ENCODE data around the gene DLG2.

DNA sequence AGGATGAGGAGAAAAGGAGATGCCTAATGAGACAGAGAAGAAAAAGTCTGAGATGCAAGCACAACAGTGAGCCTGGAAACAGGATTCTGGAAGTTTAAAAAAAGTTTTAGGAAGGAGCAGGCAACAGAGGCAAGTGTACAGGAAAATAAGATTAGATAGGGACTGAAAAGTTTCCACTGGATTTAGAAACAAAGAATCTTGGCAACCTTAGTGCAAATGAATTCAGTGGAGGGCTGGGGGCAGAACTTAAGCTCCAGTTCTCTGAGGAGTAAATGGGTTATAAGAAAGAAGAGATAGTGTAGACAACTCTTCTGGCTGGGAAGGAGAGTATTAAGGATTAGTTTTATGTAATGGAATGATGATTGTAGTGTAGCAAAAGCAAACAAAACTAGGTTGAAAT, 1712.1 kb downstream of the DLG2 start:
- TF ChIP-seq POLR2AphosphoS5 (IDR thresholded peaks at IDR 0.05; ENCODE audit: low read depth, low read length) (no peak), POU2F2 (IDR thresholded peaks at IDR 0.05; ENCODE audit: low read depth, low read length) (no peak)

Measured in GM12891 (cell line).